Adipocyte (in vitro differentiated cells): ENCODE results near the gene SEC14L6.
"Not testable (repeated sequence)": the region's sequence is repeated elsewhere in the genome, so short reads cannot be mapped to it uniquely, and the experiment has no call there.

Source experiments
- DNase-seq: peaks from one replicate; pipeline ENCODE4 v3.0.0-alpha.2; 2015; ENCODE audit warnings: low read depth
- H3K27me3 ChIP-seq: replicated peaks from 2 replicates; pipeline ENCODE4 v1.7.0; 2013; ENCODE audit warnings: mild to moderate bottlenecking, low read length, moderate library complexity; ENCODE audit not compliant: control insufficient read depth, insufficient read depth
- H3K36me3 ChIP-seq: 2 replicates; pipeline ENCODE4 v1.7.0; 2013; ENCODE audit warnings: low read length, mild to moderate bottlenecking, moderate library complexity; ENCODE audit not compliant: control insufficient read depth, insufficient read depth, severe bottlenecking
- H3K4me1 ChIP-seq: 2 replicates; pipeline ENCODE4 v1.7.0; 2013; ENCODE audit warnings: mild to moderate bottlenecking, low read length, moderate library complexity; ENCODE audit not compliant: control insufficient read depth, insufficient read depth
- H3K4me3 ChIP-seq: 2 replicates; pipeline ENCODE4 v1.7.0; 2013; ENCODE audit warnings: mild to moderate bottlenecking, low read length, moderate library complexity
- H3K9ac ChIP-seq: 2 replicates; pipeline ENCODE4 v1.7.0; 2013; ENCODE audit warnings: mild to moderate bottlenecking, low read length, moderate library complexity
- H3K9me3 ChIP-seq: 2 replicates; pipeline ENCODE4 v1.7.0; 2013; ENCODE audit warnings: mild to moderate bottlenecking, low read length, moderate library complexity; ENCODE audit not compliant: control insufficient read depth

Gene SEC14L6

GRCh38 chr22:30552719-30553118 lies 6.2 kb upstream of the SEC14L6 start:
- DNase-seq: no peak
- Histone ChIP-seq H3K9ac (no peak overlapping the region), H3K36me3 (no peaks in the 10 kb centered on the region), H3K27me3 (peaks cover 7% of the 10 kb centered on the region), H3K4me3 (no peak overlapping the region), H3K9me3 (no peaks in the 10 kb centered on the region), H3K4me1 (peaks cover 13% of the 10 kb centered on the region)

GRCh38 chr22:30551813-30552212 lies 5.3 kb upstream of the SEC14L6 start:
- not testable (repeated sequence) for H3K9me3 ChIP-seq, H3K36me3 ChIP-seq, H3K4me3 ChIP-seq, DNase-seq, H3K9ac ChIP-seq
- Histone ChIP-seq H3K4me1 (peaks cover 13% of the 10 kb centered on the region), H3K27me3 (peaks cover 16% of the 10 kb centered on the region)

- peaks cover 13% of the 10 kb centered on the region for H3K4me1 ChIP-seq
- no peaks in the 10 kb centered on the region for H3K9me3 ChIP-seq
- H3K27me3 ChIP-seq: peaks cover 31% of the 10 kb centered on the region
- H3K9ac ChIP-seq: no peak overlapping the region
- H3K4me3 ChIP-seq: no peak overlapping the region
- no peaks in the 10 kb centered on the region for H3K36me3 ChIP-seq
- no peak for DNase-seq
Measured at GRCh38 chr22:30547188-30547587, 647 bp upstream of the SEC14L6 start.

GRCh38 chr22:30542811-30543188 lies 3.7 kb downstream of the SEC14L6 start:
- peaks cover 31% of the 10 kb centered on the region for H3K27me3 ChIP-seq
- no peaks in the 10 kb centered on the region for H3K36me3 ChIP-seq
- H3K4me1 ChIP-seq: no peaks in the 10 kb centered on the region
- DNase-seq: no peak
- H3K9me3 ChIP-seq: no peaks in the 10 kb centered on the region
- H3K4me3 ChIP-seq: peak overlapping the region; percentile 58
- no peak overlapping the region for H3K9ac ChIP-seq

- Histone ChIP-seq H3K9me3 (no peaks in the 10 kb centered on the region), H3K9ac (no peak overlapping the region), H3K27me3 (peaks cover 29% of the 10 kb centered on the region), H3K4me1 (no peaks in the 10 kb centered on the region), H3K36me3 (no peaks in the 10 kb centered on the region), H3K4me3 (peak overlapping the region; percentile 58)
- peak; percentile 30 for DNase-seq
Measured at GRCh38 chr22:30541961-30542810, 4.4 kb downstream of the SEC14L6 start.

GRCh38 chr22:30541511-30541910 lies 5.0 kb downstream of the SEC14L6 start:
- H3K4me3 ChIP-seq, H3K4me1 ChIP-seq, H3K9ac ChIP-seq, DNase-seq, H3K9me3 ChIP-seq, H3K36me3 ChIP-seq: not testable (repeated sequence)
- peaks cover 25% of the 10 kb centered on the region for H3K27me3 ChIP-seq

GRCh38 chr22:30539368-30539767 lies 7.2 kb downstream of the SEC14L6 start:
- no peak for DNase-seq
- H3K27me3 ChIP-seq: peaks cover 27% of the 10 kb centered on the region
- no peak overlapping the region for H3K9ac ChIP-seq
- H3K9me3 ChIP-seq: no peaks in the 10 kb centered on the region
- no peak overlapping the region for H3K4me3 ChIP-seq
- H3K4me1 ChIP-seq: no peaks in the 10 kb centered on the region
- no peaks in the 10 kb centered on the region for H3K36me3 ChIP-seq

GRCh38 chr22:30538280-30538679 lies 8.3 kb downstream of the SEC14L6 start:
- DNase-seq: no peak
- Histone ChIP-seq H3K36me3 (no peaks in the 10 kb centered on the region), H3K9ac (no peak overlapping the region), H3K4me1 (no peaks in the 10 kb centered on the region), H3K9me3 (no peaks in the 10 kb centered on the region), H3K4me3 (no peak overlapping the region), H3K27me3 (peaks cover 29% of the 10 kb centered on the region)

- H3K27me3 ChIP-seq: peaks cover 20% of the 10 kb centered on the region
- DNase-seq: no peak
- no peaks in the 10 kb centered on the region for H3K36me3 ChIP-seq
- H3K9me3 ChIP-seq: no peaks in the 10 kb centered on the region
- H3K4me3 ChIP-seq: no peak overlapping the region
- no peak overlapping the region for H3K9ac ChIP-seq
- no peaks in the 10 kb centered on the region for H3K4me1 ChIP-seq
Measured at GRCh38 chr22:30537083-30537731, 9.3 kb downstream of the SEC14L6 start.

- no peak overlapping the region for H3K4me3 ChIP-seq
- no peak overlapping the region for H3K9ac ChIP-seq
- H3K9me3 ChIP-seq: no peaks in the 10 kb centered on the region
- peaks cover 20% of the 10 kb centered on the region for H3K27me3 ChIP-seq
- no peak for DNase-seq
- no peaks in the 10 kb centered on the region for H3K4me1 ChIP-seq
- no peaks in the 10 kb centered on the region for H3K36me3 ChIP-seq
Measured at GRCh38 chr22:30535182-30535581, 11.4 kb downstream of the SEC14L6 start.

GRCh38 chr22:30531651-30532608 lies 14.6 kb downstream of the SEC14L6 start:
- Histone ChIP-seq H3K4me1 (no peaks in the 10 kb centered on the region), H3K9ac (no peak overlapping the region), H3K27me3 (peaks cover 8% of the 10 kb centered on the region), H3K36me3 (no peaks in the 10 kb centered on the region), H3K4me3 (no peak overlapping the region), H3K9me3 (no peaks in the 10 kb centered on the region)
- no peak for DNase-seq
